Aorta (tissue), 5 donors: ENCODE results near the gene PCGF2. TPM values are rescaled to one million over a fixed set of nuclear protein-coding genes. Genes with fewer than 3 reads are reported as not detected.
"Not testable (repeated sequence)": the region's sequence is repeated elsewhere in the genome, so short reads cannot be mapped to it uniquely, and the experiment has no call there.

Experiments used
- ATAC-seq: fragments of 200-7000 bp; cut with Tn5 transposase; one replicate; pipeline ENCODE4 v1.9.1; 2022; ENCODE audit warnings: moderate library complexity; ENCODE audit not compliant: low FRiP score
- DNase-seq, 2 donors: peaks; one replicate each; pipeline ENCODE4 v3.0.0-alpha.2; 2020
- H3K27ac ChIP-seq, 2 donors: one replicate each; pipeline ENCODE4 v1.5.1; 2013; ENCODE audit warnings: low read length in 2 of 2, mild to moderate bottlenecking in 2 of 2, moderate library complexity in 2 of 2, control low read depth in 1 of 2, inconsistent platforms in 1 of 2, low read depth in 1 of 2
- H3K27me3 ChIP-seq, 2 donors: one replicate each; pipeline ENCODE4 v1.6.1; 2013; ENCODE audit warnings: control low read depth in 1 of 2, low read length in 1 of 2, mild to moderate bottlenecking in 1 of 2, moderate library complexity in 1 of 2; ENCODE audit not compliant: insufficient read depth in 2 of 2, control insufficient read depth in 1 of 2
- H3K36me3 ChIP-seq, 2 donors: one replicate each; pipeline ENCODE4 v1.6.1; 2013; ENCODE audit warnings: control low read depth in 1 of 2, low read length in 1 of 2, mild to moderate bottlenecking in 1 of 2; ENCODE audit not compliant: insufficient read depth in 2 of 2, control insufficient read depth in 1 of 2
- H3K4me1 ChIP-seq, 2 donors: one replicate each; pipeline ENCODE4 v1.6.1; 2013; ENCODE audit warnings: low read length in 2 of 2, control low read depth in 1 of 2, mild to moderate bottlenecking in 1 of 2, moderate library complexity in 1 of 2; ENCODE audit not compliant: insufficient read depth in 2 of 2, control insufficient read depth in 1 of 2
- H3K4me3 ChIP-seq, 2 donors: one replicate each; pipeline ENCODE4 v1.5.1; 2013; ENCODE audit warnings: low read length in 2 of 2, control low read depth in 1 of 2, mild to moderate bottlenecking in 1 of 2
- H3K9me3 ChIP-seq: one replicate; pipeline ENCODE4 v1.6.1; 2013; ENCODE audit warnings: mild to moderate bottlenecking, low read length; ENCODE audit not compliant: control insufficient read depth
- WGBS, 2 donors: extraction: QIAGEN DNeasy Blood & Tissue Kit; methylation state at CpG; one replicate each; pipeline ENCODE4 v1.1.7; 2013; 5-methylcytosine and 5-hydroxymethylcytosine counted together
- intact Hi-C, 2 donors: fragments of 100-400 bp; cut with DNase I; formaldehyde crosslinking; loops; one replicate each; pipeline versions ENCODE4 v1.14.2 to v1.15.0; 2022
- long read RNA-seq, 2 donors: library from polyadenylated mRNA; unstranded; transcript quantifications; one replicate each; pipeline ENCODE4 v2.0.0, GENCODE V29; 2020 to 2021
- polyA plus RNA-seq, 2 donors: library from polyadenylated mRNA; stranded (reverse); fragments of 200-250 nt; gene quantifications; one replicate each; pipeline ENCODE4 v1.2.3, GENCODE V29; 2013
- total RNA-seq, 2 donors: library from RNA; stranded (reverse); fragmentation: NEBNext Ultra II Directional; extraction: Animal tissue kit (Norgen Biotek cat#: 25700); gene quantifications; one replicate each; pipeline ENCODE4 v1.2.1, GENCODE V29; 2021
- donor health status: healthy with polysubstance abuse.
- donor health status: Bipolar disorder and iron deficiency.
- donor health status: DM: no; HTN: no; CAD: no.
- donor health status: DM: no; HTN: no; CAD: no.
- donor health status: DM: yes; HTN: yes; CAD: no.

Gene PCGF2
- total RNA-seq = 10 to 100 TPM; 61.4 to 75.5 TPM
- 10 to 100 TPM; 32.8 to 33.2 TPM for polyA plus RNA-seq
- long read RNA-seq, donor 1, partial matches to known transcripts = 7 of 20 reads
- long read RNA-seq, donor 1, other reads (novel, unspliced or antisense) = 13 of 20 reads
- long read RNA-seq, donor 2, partial matches to known transcripts = 6 of 19 reads
- long read RNA-seq, donor 2, other reads (novel, unspliced or antisense) = 13 of 19 reads

GRCh38 chr17:38748149-38748891, at the start of gene PCGF2:
PCGF2 (minus strand) TSS chr17:38748336; CDS start chr17:38740402, 7,934 bp downstream.
- H3K4me1 ChIP-seq = no peaks in the 10 kb centered on the region
- ATAC-seq (peak; percentile 45), DNase-seq (peak; percentile 94 to 98)
- peak within 1 kb of the TSS; percentile 73 to 74 for H3K4me3 ChIP-seq
- WGBS, 2 donors = 0 to 1% methylated on average over 34 to 47 of the region's 47 CpGs
- no peaks in the 10 kb centered on the region for H3K27me3 ChIP-seq
- H3K9me3 ChIP-seq = no peaks in the 10 kb centered on the region
- H3K36me3 ChIP-seq = no peaks in the 10 kb centered on the region
- H3K27ac ChIP-seq = peak within 1 kb of the TSS; percentile 17 to 69
- intact Hi-C loops = no loop called here

- H3K4me1 ChIP-seq = peaks cover 0 to 7% of the 10 kb centered on the region in 2 donors
- 40 to 50% methylated on average over 6 of the region's 6 CpGs for WGBS, 2 donors
- H3K36me3 ChIP-seq = peaks cover 0 to 8% of the 10 kb centered on the region in 2 donors
- no peaks in the 10 kb centered on the region for H3K27me3 ChIP-seq
- intact Hi-C loops = loop anchor here (2.0 to 5.0 kb wide), 3 partner anchors 27 to 55 kb away; partner anchors contain the start of genes PSMB3 (in 1 of the 2) and RPL23 (in 1 of the 2)
- DNase-seq = no peak
- ATAC-seq = no peak
- H3K9me3 ChIP-seq = no peaks in the 10 kb centered on the region
- peak overlapping the region in 1 of 2 donors; percentile 20 for H3K4me3 ChIP-seq
- peak overlapping the region in 1 of 2 donors; percentile 43 for H3K27ac ChIP-seq
These were observed 49.7 kb upstream of the PCGF2 start for GRCh38 chr17:38797828-38798227.

GRCh38 chr17:38797158-38797490, 49.0 kb upstream of the PCGF2 start:
- H3K9me3 ChIP-seq = no peaks in the 10 kb centered on the region
- H3K4me3 ChIP-seq = peak overlapping the region in 1 of 2 donors; percentile 20
- no peak for ATAC-seq
- no peaks in the 10 kb centered on the region for H3K27me3 ChIP-seq
- no peak for DNase-seq
- H3K4me1 ChIP-seq = peaks cover 0 to 7% of the 10 kb centered on the region in 2 donors
- intact Hi-C loops = loop anchor here (2.0 to 5.0 kb wide), 2 partner anchors 26 to 45 kb away; partner anchors contain the start of gene PSMB3 (in 1 of the 2)
- peaks cover 0 to 2% of the 10 kb centered on the region in 2 donors for H3K36me3 ChIP-seq
- WGBS, 2 donors = 27 to 29% methylated on average over 5 of the region's 5 CpGs
- H3K27ac ChIP-seq = peak overlapping the region in 1 of 2 donors; percentile 1

- H3K4me3 ChIP-seq = peak overlapping the region in 1 of 2 donors; percentile 20
- no peak for ATAC-seq
- peaks cover 0 to 7% of the 10 kb centered on the region in 2 donors for H3K4me1 ChIP-seq
- intact Hi-C loops = loop anchor here (2.0 to 5.0 kb wide), 2 partner anchors 26 to 44 kb away; partner anchors contain the start of gene PSMB3 (in 1 of the 2)
- H3K27ac ChIP-seq = no peak overlapping the region
- H3K9me3 ChIP-seq = no peaks in the 10 kb centered on the region
- H3K36me3 ChIP-seq = no peaks in the 10 kb centered on the region
- H3K27me3 ChIP-seq = no peaks in the 10 kb centered on the region
- DNase-seq = no peak
- 34 to 37% methylated on average over 5 of the region's 5 CpGs for WGBS, 2 donors
These were observed 48.5 kb upstream of the PCGF2 start for GRCh38 chr17:38796451-38797157.

- Histone ChIP-seq H3K27me3 (no peaks in the 10 kb centered on the region), H3K36me3 (no peaks in the 10 kb centered on the region), H3K4me1 (peaks cover 0 to 7% of the 10 kb centered on the region in 2 donors), H3K4me3 (no peak overlapping the region), H3K9me3 (no peaks in the 10 kb centered on the region), H3K27ac (no peak overlapping the region)
- 94% methylated on average over 5 of the region's 5 CpGs for WGBS, 2 donors
- no peak for DNase-seq
- intact Hi-C loops = no loop called here
- no peak for ATAC-seq
These were observed 46.1 kb upstream of the PCGF2 start for GRCh38 chr17:38794221-38794620.

- no peaks in the 10 kb centered on the region for H3K27me3 ChIP-seq
- H3K4me3 ChIP-seq = no peak overlapping the region
- H3K4me1 ChIP-seq = no peaks in the 10 kb centered on the region
- DNase-seq = no peak
- no peak overlapping the region for H3K27ac ChIP-seq
- peaks cover 0 to 3% of the 10 kb centered on the region in 2 donors for H3K36me3 ChIP-seq
- ATAC-seq = no peak
- intact Hi-C loops = no loop called here
- 93% methylated on average over 5 of the region's 5 CpGs for WGBS, 2 donors
- H3K9me3 ChIP-seq = no peaks in the 10 kb centered on the region
These were observed 43.0 kb upstream of the PCGF2 start for GRCh38 chr17:38791162-38791561.

- H3K4me1 ChIP-seq, H3K27ac ChIP-seq, H3K4me3 ChIP-seq, H3K36me3 ChIP-seq, ATAC-seq, intact Hi-C loops, H3K9me3 ChIP-seq, H3K27me3 ChIP-seq, DNase-seq: not testable (repeated sequence)
- WGBS, 2 donors = 33 to 42% methylated on average over 13 of the region's 13 CpGs
These were observed 42.1 kb upstream of the PCGF2 start for GRCh38 chr17:38790148-38790707.

GRCh38 chr17:38789185-38789584, 41.0 kb upstream of the PCGF2 start:
- ATAC-seq (no peak), DNase-seq (no peak)
- 5 to 11% methylated on average over 1 of the region's 1 CpG for WGBS, 2 donors
- Histone ChIP-seq H3K9me3 (no peaks in the 10 kb centered on the region), H3K4me1 (no peaks in the 10 kb centered on the region), H3K27ac (no peak overlapping the region), H3K4me3 (no peak overlapping the region), H3K27me3 (no peaks in the 10 kb centered on the region), H3K36me3 (peaks cover 0 to 9% of the 10 kb centered on the region in 2 donors)
- intact Hi-C loops = no loop called here
